Sigmoid colon (tissue), 7 donors: ENCODE measurements around the gene MRPS33. TPM values are rescaled to one million over a fixed set of nuclear protein-coding genes. Genes with fewer than 3 reads are reported as not detected.

Experiments
- DNase-seq: peaks from one replicate; pipeline ENCODE4 v3.0.0-alpha.2; 2019
- H3K27ac ChIP-seq, 4 donors: fragments of 200-600 bp; sonication (generic); one replicate each; pipeline ENCODE4 v1.5.1; 2016 to 2019; ENCODE audit warnings: mild to moderate bottlenecking in 1 of 4
- H3K27me3 ChIP-seq, 3 donors: fragments of 200-600 bp; sonication (generic); one replicate each; pipeline ENCODE4 v1.5.1; 2019; ENCODE audit warnings: mild to moderate bottlenecking in 1 of 3
- H3K36me3 ChIP-seq, 4 donors: fragments of 200-600 bp; sonication (generic); one replicate each; pipeline ENCODE4 v1.5.1; 2016 to 2019
- H3K4me1 ChIP-seq, 4 donors: fragments of 200-600 bp; sonication (generic); one replicate each; pipeline ENCODE4 v1.5.1; 2017 to 2019
- H3K4me3 ChIP-seq, 4 donors: fragments of 200-600 bp; sonication (generic); one replicate each; pipeline ENCODE4 v1.5.1; 2017 to 2019; ENCODE audit warnings: mild to moderate bottlenecking in 2 of 4, moderate library complexity in 1 of 4
- H3K9me3 ChIP-seq, 4 donors: fragments of 200-600 bp in 3 of 4; sonication (generic) in 3 of 4; one replicate each; pipeline versions ENCODE4 v1.5.1 to v1.6.1; 2013 to 2019
- CTCF ChIP-seq, 4 experiments: fragments of 450-650 bp in 3 of 4; fragments of 200-600 bp in 1 of 4; IDR thresholded peaks; one replicate each; pipeline ENCODE4 v1.5.1; 2016 to 2019; ENCODE audit warnings: antibody characterized with exemption in 4 of 4, mild to moderate bottlenecking in 3 of 4, moderate library complexity in 2 of 4
- EP300 ChIP-seq, 4 donors: sonication (generic); formaldehyde crosslinking; IDR thresholded peaks; one replicate each; pipeline ENCODE4 v1.6.1; 2017; ENCODE audit warnings: antibody characterized with exemption in 4 of 4
- POLR2A ChIP-seq, 2 donors: fragments of 450-650 bp; IDR thresholded peaks; one replicate each; pipeline ENCODE4 v1.6.1; 2016; ENCODE audit warnings: antibody characterized with exemption in 2 of 2, mild to moderate bottlenecking in 2 of 2, moderate library complexity in 2 of 2
- POLR2AphosphoS5 ChIP-seq, 4 donors: sonication (generic); formaldehyde crosslinking; IDR thresholded peaks; one replicate each; pipeline ENCODE4 v1.6.1; 2017; ENCODE audit warnings: antibody characterized with exemption in 4 of 4
- WGBS, 2 donors: extraction: QIAGEN DNeasy Blood & Tissue Kit; methylation state at CpG; one replicate each; pipeline ENCODE4 v1.1.7; 2013; 5-methylcytosine and 5-hydroxymethylcytosine counted together
- intact Hi-C: fragments of 100-400 bp; cut with DNase I; formaldehyde crosslinking; loops from one replicate; pipeline ENCODE4 v1.15.1; 2023
- polyA plus RNA-seq, 3 donors: library from polyadenylated mRNA; stranded (reverse); fragments of 200-250 nt; gene quantifications; one replicate each; pipeline ENCODE4 v1.2.3, GENCODE V29; 2013
- total RNA-seq, 4 donors: library from RNA; depleted of rRNA; stranded (reverse); fragments of >200 nt; gene quantifications; one replicate each; pipeline ENCODE4 v1.1.0, GENCODE V29; 2016
- donor health status: healthy with polysubstance abuse.
- donor health status: Bipolar disorder and iron deficiency.
- donor health status: healthy.

Gene MRPS33
- total and polyA plus RNA-seq, 7 donors = 14.7 to 150 (median 32.7) TPM

- Histone ChIP-seq H3K27me3 (peaks cover 0 to 4% (median 0%) of the 10 kb centered on the region in 3 donors), H3K9me3 (no peaks in the 10 kb centered on the region), H3K4me1 (no peaks in the 10 kb centered on the region), H3K4me3 (no peak overlapping the region), H3K27ac (no peak overlapping the region), H3K36me3 (no peaks in the 10 kb centered on the region)
- intact Hi-C loops = no loop called here
- TF ChIP-seq POLR2A (IDR thresholded peaks at IDR 0.05) = no peak
- TF ChIP-seq EP300 (IDR thresholded peaks at IDR 0.05) = no peak
- TF ChIP-seq CTCF (IDR thresholded peaks at IDR 0.05) = no peak
- TF ChIP-seq POLR2AphosphoS5 (IDR thresholded peaks at IDR 0.05) = no peak
- no peak for DNase-seq
- WGBS, 2 donors = 83 to 86% methylated on average over 4 of the region's 4 CpGs
Measured at GRCh38 chr7:140990193-140990962, 24.4 kb downstream of the MRPS33 start.

- no peak overlapping the region for H3K27ac ChIP-seq
- H3K4me3 ChIP-seq = no peak overlapping the region
- intact Hi-C loops = no loop called here
- H3K27me3 ChIP-seq = peaks cover 0 to 4% (median 0%) of the 10 kb centered on the region in 3 donors
- no peak for DNase-seq
- TF ChIP-seq POLR2A (IDR thresholded peaks at IDR 0.05) (no peak), POLR2AphosphoS5 (IDR thresholded peaks at IDR 0.05) (no peak), EP300 (IDR thresholded peaks at IDR 0.05) (no peak), CTCF (IDR thresholded peaks at IDR 0.05) (no peak)
- H3K9me3 ChIP-seq = peaks cover 0 to 6% (median 2%) of the 10 kb centered on the region in 4 donors
- no peaks in the 10 kb centered on the region for H3K36me3 ChIP-seq
- no peaks in the 10 kb centered on the region for H3K4me1 ChIP-seq
Measured at GRCh38 chr7:140989068-140989467, 25.7 kb downstream of the MRPS33 start.

GRCh38 chr7:140983802-140984201 lies 30.9 kb downstream of the MRPS33 start:
- no peak for DNase-seq
- Histone ChIP-seq H3K4me3 (no peak overlapping the region), H3K27ac (no peak overlapping the region), H3K9me3 (peaks cover 0 to 11% (median 2%) of the 10 kb centered on the region in 4 donors), H3K4me1 (no peaks in the 10 kb centered on the region), H3K36me3 (no peaks in the 10 kb centered on the region), H3K27me3 (peaks cover 0 to 4% (median 0%) of the 10 kb centered on the region in 3 donors)
- WGBS, 2 donors = 67 to 74% methylated on average over 4 of the region's 4 CpGs
- TF ChIP-seq POLR2A (IDR thresholded peaks at IDR 0.05) (no peak), POLR2AphosphoS5 (IDR thresholded peaks at IDR 0.05) (no peak)
- intact Hi-C loops = no loop called here

GRCh38 chr7:140982508-140982907 lies 32.2 kb downstream of the MRPS33 start:
- H3K27me3 ChIP-seq = no peaks in the 10 kb centered on the region
- H3K9me3 ChIP-seq = peaks cover 0 to 11% (median 2%) of the 10 kb centered on the region in 4 donors
- no peaks in the 10 kb centered on the region for H3K4me1 ChIP-seq
- H3K36me3 ChIP-seq = no peaks in the 10 kb centered on the region
- TF ChIP-seq POLR2A (IDR thresholded peaks at IDR 0.05) (no peak), POLR2AphosphoS5 (IDR thresholded peaks at IDR 0.05) (no peak), CTCF (IDR thresholded peaks at IDR 0.05) (no peak), EP300 (IDR thresholded peaks at IDR 0.05) (no peak)
- DNase-seq = no peak
- H3K4me3 ChIP-seq = no peak overlapping the region
- intact Hi-C loops = no loop called here
- H3K27ac ChIP-seq = no peak overlapping the region
- 20 to 22% methylated on average over 2 of the region's 2 CpGs for WGBS, 2 donors

GRCh38 chr7:140981951-140982350 lies 32.8 kb downstream of the MRPS33 start:
- H3K27me3 ChIP-seq = no peaks in the 10 kb centered on the region
- no peaks in the 10 kb centered on the region for H3K36me3 ChIP-seq
- no peak overlapping the region for H3K4me3 ChIP-seq
- no peak for TF ChIP-seq POLR2A (IDR thresholded peaks at IDR 0.05)
- no peak for TF ChIP-seq POLR2AphosphoS5 (IDR thresholded peaks at IDR 0.05)
- no peak for TF ChIP-seq EP300 (IDR thresholded peaks at IDR 0.05)
- no peak for TF ChIP-seq CTCF (IDR thresholded peaks at IDR 0.05)
- WGBS, 2 donors = 42 to 61% methylated on average over 2 of the region's 2 CpGs
- no peaks in the 10 kb centered on the region for H3K4me1 ChIP-seq
- no peak for DNase-seq
- intact Hi-C loops = no loop called here
- no peak overlapping the region for H3K27ac ChIP-seq
- H3K9me3 ChIP-seq = peaks cover 0 to 11% (median 2%) of the 10 kb centered on the region in 4 donors
